Activated naive CD8-positive, alpha-beta T cell treated with anti-CD3 and anti-CD28 coated beads, Interleukin-2, amount 50 U/mL, for 24 hours (primary cell): Measurements from ENCODE around the gene SWI5.
"Not testable (repeated sequence)": the region's sequence is repeated elsewhere in the genome, so short reads cannot be mapped to it uniquely, and the experiment has no call there.

ENCODE experiments used
- ATAC-seq: fragments of 150-1000 bp; cut with Tn5 transposase; one replicate; pipeline ENCODE4 v1.10.0; 2021
- DNase-seq: peaks from one replicate; pipeline ENCODE4 v3.0.0; 2021
- H3K27ac Mint-ChIP-seq: one replicate; pipeline ENCODE4 v1.8.0; 2021; ENCODE audit warnings: mild to moderate bottlenecking, mixed read lengths
- H3K27me3 Mint-ChIP-seq: one replicate; pipeline ENCODE4 v1.8.0; 2021; ENCODE audit warnings: mixed read lengths
- H3K36me3 Mint-ChIP-seq: one replicate; pipeline ENCODE4 v1.8.0; 2021; ENCODE audit warnings: low read depth, mixed read lengths
- H3K4me1 Mint-ChIP-seq: one replicate; pipeline ENCODE4 v1.8.0; 2021; ENCODE audit warnings: mixed read lengths
- H3K4me3 Mint-ChIP-seq: one replicate; pipeline ENCODE4 v1.8.0; 2021; ENCODE audit warnings: mild to moderate bottlenecking, moderate library complexity, mixed read lengths
- H3K9me3 Mint-ChIP-seq: one replicate; pipeline ENCODE4 v1.8.0; 2021; ENCODE audit warnings: mixed read lengths

Gene SWI5

GRCh38 chr9:128276008-128276573 lies at the start of gene SWI5:
SWI5 (plus strand) TSS chr9:128276276.
- ATAC-seq (peak; percentile 98), DNase-seq (peak; percentile 100)
- H3K36me3 Mint-ChIP-seq, result peaks cover 9% of the 10 kb centered on the region
- peak within 1 kb of the TSS; percentile 93 for H3K27ac Mint-ChIP-seq
- peaks cover 5% of the 10 kb centered on the region for H3K27me3 Mint-ChIP-seq
- H3K4me1 Mint-ChIP-seq, result peaks cover 42% of the 10 kb centered on the region
- H3K9me3 Mint-ChIP-seq, result no peaks in the 10 kb centered on the region
- H3K4me3 Mint-ChIP-seq, result peak within 1 kb of the TSS; percentile 97

GRCh38 chr9:128226412-128226801 lies 49.7 kb upstream of the SWI5 start:
- ATAC-seq (no peak), DNase-seq (no peak)
- H3K4me1 Mint-ChIP-seq, result no peaks in the 10 kb centered on the region
- H3K9me3 Mint-ChIP-seq, result no peaks in the 10 kb centered on the region
- H3K27ac Mint-ChIP-seq, result no peak overlapping the region
- H3K4me3 Mint-ChIP-seq, result no peak overlapping the region
- H3K27me3 Mint-ChIP-seq, result peaks cover 2% of the 10 kb centered on the region
- no peaks in the 10 kb centered on the region for H3K36me3 Mint-ChIP-seq

GRCh38 chr9:128230897-128231296 lies 45.2 kb upstream of the SWI5 start:
- H3K4me3 Mint-ChIP-seq, H3K27ac Mint-ChIP-seq, H3K27me3 Mint-ChIP-seq, DNase-seq, H3K36me3 Mint-ChIP-seq, H3K4me1 Mint-ChIP-seq, ATAC-seq, H3K9me3 Mint-ChIP-seq: not testable (repeated sequence)

- H3K27ac Mint-ChIP-seq, result no peak overlapping the region
- ATAC-seq (peak; percentile 78), DNase-seq (peak; percentile 22)
Observed at GRCh38 chr9:128231638-128232527, 44.2 kb upstream of the SWI5 start.

GRCh38 chr9:128232528-128233428 lies 43.3 kb upstream of the SWI5 start:
- DNase-seq (no peak), ATAC-seq (no peak)
- H3K4me3 Mint-ChIP-seq, result no peak overlapping the region
- peaks cover 4% of the 10 kb centered on the region for H3K27me3 Mint-ChIP-seq
- H3K27ac Mint-ChIP-seq, result no peak overlapping the region
- no peaks in the 10 kb centered on the region for H3K9me3 Mint-ChIP-seq
- peaks cover 7% of the 10 kb centered on the region for H3K4me1 Mint-ChIP-seq
- H3K36me3 Mint-ChIP-seq, result no peaks in the 10 kb centered on the region

More at GRCh38 chr9:128231638-128232527, 44.2 kb upstream of the SWI5 start:
- Mint-ChIP-seq H3K27me3 (peaks cover 4% of the 10 kb centered on the region), H3K4me1 (peaks cover 7% of the 10 kb centered on the region), H3K4me3 (no peak overlapping the region), H3K9me3 (no peaks in the 10 kb centered on the region), H3K36me3 (no peaks in the 10 kb centered on the region)

- DNase-seq (no peak), ATAC-seq (no peak)
- Mint-ChIP-seq H3K27ac (no peak overlapping the region), H3K4me1 (peaks cover 7% of the 10 kb centered on the region), H3K36me3 (no peaks in the 10 kb centered on the region), H3K4me3 (no peak overlapping the region), H3K9me3 (no peaks in the 10 kb centered on the region), H3K27me3 (peaks cover 4% of the 10 kb centered on the region)
Observed at GRCh38 chr9:128233817-128234406, 42.2 kb upstream of the SWI5 start.

GRCh38 chr9:128242124-128242523 lies 34.0 kb upstream of the SWI5 start:
- H3K4me1 Mint-ChIP-seq, result peaks cover 12% of the 10 kb centered on the region
- H3K27ac Mint-ChIP-seq, result no peak overlapping the region
- H3K27me3 Mint-ChIP-seq, result peaks cover 15% of the 10 kb centered on the region
- H3K36me3 Mint-ChIP-seq, result no peaks in the 10 kb centered on the region
- ATAC-seq, result no peak
- H3K4me3 Mint-ChIP-seq, result no peak overlapping the region
- H3K9me3 Mint-ChIP-seq, result no peaks in the 10 kb centered on the region
- DNase-seq, result no peak

GRCh38 chr9:128242828-128243214 lies 33.3 kb upstream of the SWI5 start:
- no peak overlapping the region for H3K27ac Mint-ChIP-seq

GRCh38 chr9:128243215-128244018 lies 32.7 kb upstream of the SWI5 start:
- H3K4me3 Mint-ChIP-seq, result no peak overlapping the region
- H3K27me3 Mint-ChIP-seq, result peaks cover 15% of the 10 kb centered on the region
- no peak for ATAC-seq
- no peak for DNase-seq
- H3K4me1 Mint-ChIP-seq, result peaks cover 12% of the 10 kb centered on the region
- H3K9me3 Mint-ChIP-seq, result no peaks in the 10 kb centered on the region
- peak overlapping the region; percentile 0 for H3K27ac Mint-ChIP-seq
- H3K36me3 Mint-ChIP-seq, result no peaks in the 10 kb centered on the region

More at GRCh38 chr9:128242828-128243214, 33.3 kb upstream of the SWI5 start:
- H3K4me1 Mint-ChIP-seq, result peaks cover 12% of the 10 kb centered on the region
- no peak overlapping the region for H3K4me3 Mint-ChIP-seq
- H3K27me3 Mint-ChIP-seq, result peaks cover 15% of the 10 kb centered on the region
- no peak for DNase-seq
- H3K9me3 Mint-ChIP-seq, result no peaks in the 10 kb centered on the region
- no peak for ATAC-seq
- no peaks in the 10 kb centered on the region for H3K36me3 Mint-ChIP-seq

GRCh38 chr9:128244091-128244836 lies 31.8 kb upstream of the SWI5 start:
- H3K4me3 Mint-ChIP-seq, result no peak overlapping the region
- H3K9me3 Mint-ChIP-seq, result no peaks in the 10 kb centered on the region
- no peaks in the 10 kb centered on the region for H3K36me3 Mint-ChIP-seq
- peaks cover 15% of the 10 kb centered on the region for H3K27me3 Mint-ChIP-seq
- H3K4me1 Mint-ChIP-seq, result peaks cover 12% of the 10 kb centered on the region
- peak overlapping the region; percentile 0 for H3K27ac Mint-ChIP-seq
- DNase-seq (no peak), ATAC-seq (no peak)

GRCh38 chr9:128244837-128245231 lies 31.2 kb upstream of the SWI5 start:
- Mint-ChIP-seq H3K4me1 (peaks cover 16% of the 10 kb centered on the region), H3K9me3 (no peaks in the 10 kb centered on the region), H3K27ac (no peak overlapping the region), H3K36me3 (no peaks in the 10 kb centered on the region), H3K27me3 (peaks cover 15% of the 10 kb centered on the region), H3K4me3 (no peak overlapping the region)
- ATAC-seq, result no peak
- DNase-seq, result no peak

GRCh38 chr9:128245421-128246151 lies 30.5 kb upstream of the SWI5 start:
- DNase-seq, result no peak
- Mint-ChIP-seq H3K27me3 (peaks cover 15% of the 10 kb centered on the region), H3K27ac (peak overlapping the region; percentile 69), H3K4me3 (no peak overlapping the region), H3K36me3 (no peaks in the 10 kb centered on the region), H3K9me3 (no peaks in the 10 kb centered on the region), H3K4me1 (peaks cover 18% of the 10 kb centered on the region)
- no peak for ATAC-seq
